Measurements from ENCODE around the gene NKIRAS2.

Gene NKIRAS2

DNA sequence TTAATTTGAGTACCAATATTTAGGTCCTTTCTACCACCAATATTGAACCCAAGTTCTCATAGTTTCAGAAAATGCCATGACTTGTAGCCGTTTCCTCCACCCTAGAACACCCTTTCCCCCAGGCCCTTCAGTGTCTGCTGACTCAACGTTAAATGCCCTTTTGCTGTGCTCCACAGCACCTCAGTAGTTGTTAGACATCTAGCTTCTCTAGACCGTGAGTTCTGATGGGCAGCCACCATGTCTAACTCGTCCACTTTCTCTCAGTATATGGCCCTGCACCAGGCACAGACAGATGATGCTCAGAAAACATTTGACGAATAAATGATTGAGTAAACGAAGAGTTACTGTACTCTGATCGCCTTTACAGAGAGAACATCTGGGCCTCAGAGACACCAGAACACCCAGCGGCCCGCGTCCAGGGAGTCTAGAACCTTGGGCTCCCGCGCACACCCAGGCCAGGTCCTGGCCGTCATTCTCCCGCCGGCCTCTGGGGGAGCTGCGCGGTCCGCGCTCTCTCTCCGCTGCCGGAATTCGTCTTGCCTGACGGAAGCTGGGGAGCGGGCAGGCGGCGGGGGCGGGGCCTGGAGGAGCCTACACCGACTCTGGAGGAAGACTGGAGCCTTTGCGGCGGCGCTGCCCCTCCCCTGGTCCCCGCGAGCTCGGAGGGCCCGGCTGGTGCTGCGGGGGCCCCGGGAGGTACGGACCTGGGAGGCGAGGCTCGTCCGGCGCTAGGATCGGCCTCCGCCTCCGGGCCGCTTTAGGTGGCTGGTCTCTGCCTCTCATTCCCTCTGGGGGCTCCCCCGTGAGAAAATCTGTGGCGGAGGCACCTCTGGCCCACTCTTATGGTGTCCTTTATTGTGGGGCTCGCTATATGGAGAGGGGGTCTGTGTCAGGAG, at the start of gene NKIRAS2:
Gene NKIRAS2, plus strand, starts transcription at position 582 of the 896 bp plus-strand sequence. CDS start 1,488 bp downstream, outside the sequence.
- DNase-seq: peak; percentile 85

DNA sequence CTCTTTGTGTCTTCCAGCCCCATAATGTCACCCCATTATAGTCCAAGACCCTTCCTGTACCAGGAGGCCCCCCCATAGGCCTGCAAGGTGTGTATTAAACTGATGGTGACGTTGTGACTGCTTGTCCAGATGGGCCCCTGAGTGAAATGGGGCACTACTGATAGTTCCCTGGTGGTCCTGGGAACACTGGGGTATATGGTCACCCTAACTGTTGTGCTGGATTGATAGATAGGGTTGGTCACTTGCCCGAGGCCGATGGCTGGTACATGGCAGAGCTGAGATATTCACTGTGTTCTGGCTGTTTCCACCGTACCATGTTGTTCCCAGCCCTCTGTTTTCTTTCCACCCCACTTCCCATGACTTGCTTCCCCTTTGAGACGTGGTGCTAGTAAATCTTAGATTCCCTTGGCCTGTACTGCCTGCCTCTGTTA, 49.0 kb upstream of the NKIRAS2 start:
- no peak for DNase-seq

DNA sequence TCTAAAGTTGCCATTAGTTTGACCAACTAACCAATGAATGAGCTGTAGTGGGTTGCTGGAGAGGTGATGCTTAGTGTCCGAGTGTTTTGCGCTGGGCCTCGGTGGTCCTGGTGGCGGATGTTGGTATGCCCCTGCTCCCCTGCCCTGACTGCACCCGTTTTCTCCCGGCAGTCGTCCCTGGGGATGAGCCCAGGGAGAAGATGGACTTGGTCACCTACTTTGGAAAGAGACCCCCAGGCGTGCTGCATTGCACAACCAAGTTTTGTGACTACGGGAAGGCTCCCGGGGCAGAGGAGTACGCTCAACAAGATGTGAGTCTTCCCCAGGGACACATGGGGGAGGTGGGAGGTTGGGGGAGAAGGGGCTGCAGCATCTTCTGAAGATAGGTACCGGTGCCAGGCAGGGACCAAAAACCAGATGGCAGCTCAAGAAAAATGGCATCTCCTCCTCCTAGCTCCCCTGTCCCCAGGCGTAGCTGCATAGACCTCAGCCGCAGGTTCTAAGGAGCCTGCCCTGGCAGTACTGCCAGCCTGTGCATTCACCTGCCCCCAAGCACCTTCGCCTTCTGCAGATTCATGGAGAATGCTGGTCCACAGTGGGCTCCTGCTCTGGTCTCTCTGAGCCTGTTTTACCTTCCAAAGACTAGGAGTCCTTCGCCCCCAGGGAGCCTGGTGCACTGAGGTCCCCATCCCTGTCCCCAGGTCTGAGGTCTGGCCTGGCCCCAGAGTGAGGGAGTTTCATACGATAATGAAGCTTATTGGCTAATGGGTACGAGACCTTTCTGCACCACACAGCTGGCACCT, 48.0 kb upstream of the NKIRAS2 start:
- DNase-seq: no peak

DNA sequence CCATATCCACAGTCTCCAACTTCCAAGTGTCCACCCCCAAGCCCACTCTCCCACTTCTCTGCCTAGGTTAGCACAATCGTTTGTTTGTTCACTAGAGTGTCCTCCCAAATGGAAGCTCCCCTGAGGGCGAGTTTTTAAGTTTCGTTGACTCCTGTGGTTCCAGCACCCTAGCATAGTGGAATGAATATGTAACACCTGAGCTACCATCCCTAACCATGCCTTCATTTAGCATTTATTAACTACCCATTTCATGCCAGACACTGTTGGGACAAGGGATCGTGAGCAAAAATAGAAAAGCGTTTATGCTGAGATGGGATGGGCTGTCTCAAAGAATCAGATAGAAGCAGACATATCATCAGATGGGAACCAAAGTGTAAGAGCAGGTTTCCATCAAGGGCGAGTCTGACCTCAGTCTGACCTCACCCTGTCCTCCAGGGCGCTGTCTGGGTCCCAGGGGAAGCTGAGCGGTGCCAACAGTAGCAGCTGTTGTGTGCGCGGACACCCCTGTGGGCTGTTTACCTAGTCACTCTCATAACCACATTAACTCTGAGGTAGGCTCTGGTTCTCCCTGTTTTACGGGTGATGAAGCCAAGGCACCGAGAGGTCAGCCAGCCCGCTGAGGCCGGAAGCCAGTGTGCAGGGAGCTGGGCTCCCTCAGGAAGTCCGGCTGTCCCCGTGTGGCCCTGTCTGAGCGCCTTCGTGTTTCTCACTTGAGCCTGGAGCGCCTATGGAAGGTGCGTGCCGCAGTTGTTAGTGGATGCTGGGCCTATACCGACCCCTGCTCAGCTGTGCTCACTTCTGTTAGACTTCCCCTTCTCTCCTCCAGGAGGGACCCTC, 47.1 kb upstream of the NKIRAS2 start:
- no peak for DNase-seq

DNA sequence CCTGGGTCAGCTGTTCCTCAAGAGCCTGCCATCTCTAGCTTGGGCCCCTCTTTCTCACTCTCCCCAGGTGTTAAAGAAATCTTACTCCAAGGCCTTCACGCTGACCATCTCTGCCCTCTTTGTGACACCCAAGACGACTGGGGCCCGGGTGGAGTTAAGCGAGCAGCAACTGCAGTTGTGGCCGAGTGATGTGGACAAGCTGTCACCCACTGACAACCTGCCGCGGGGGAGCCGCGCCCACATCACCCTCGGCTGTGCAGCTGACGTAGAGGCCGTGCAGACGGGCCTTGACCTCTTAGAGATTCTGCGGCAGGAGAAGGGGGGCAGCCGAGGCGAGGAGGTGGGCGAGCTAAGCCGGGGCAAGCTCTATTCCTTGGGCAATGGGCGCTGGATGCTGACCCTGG, 46.5 kb upstream of the NKIRAS2 start:
- DNase-seq: no peak

DNA sequence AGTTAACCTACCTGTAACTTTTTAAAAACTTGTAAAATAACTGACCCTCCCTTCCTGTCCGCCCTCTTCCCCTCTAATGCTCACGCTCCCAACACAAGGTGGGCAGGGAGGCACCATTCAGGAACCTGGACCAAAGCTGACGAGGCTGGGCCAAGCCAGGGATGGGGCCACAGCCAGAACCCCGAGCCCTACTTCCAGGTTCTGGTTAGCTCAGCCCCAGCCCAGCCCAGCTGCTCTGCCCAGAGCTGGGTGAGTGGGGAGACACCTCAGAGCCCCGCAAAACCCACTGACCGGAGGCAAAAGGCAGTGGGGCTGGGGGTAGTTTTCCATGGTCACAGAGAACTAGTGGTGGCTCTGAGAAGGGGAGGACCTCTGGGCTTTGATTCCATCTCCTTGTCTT, 45.9 kb upstream of the NKIRAS2 start:
- DNase-seq: no peak

DNA sequence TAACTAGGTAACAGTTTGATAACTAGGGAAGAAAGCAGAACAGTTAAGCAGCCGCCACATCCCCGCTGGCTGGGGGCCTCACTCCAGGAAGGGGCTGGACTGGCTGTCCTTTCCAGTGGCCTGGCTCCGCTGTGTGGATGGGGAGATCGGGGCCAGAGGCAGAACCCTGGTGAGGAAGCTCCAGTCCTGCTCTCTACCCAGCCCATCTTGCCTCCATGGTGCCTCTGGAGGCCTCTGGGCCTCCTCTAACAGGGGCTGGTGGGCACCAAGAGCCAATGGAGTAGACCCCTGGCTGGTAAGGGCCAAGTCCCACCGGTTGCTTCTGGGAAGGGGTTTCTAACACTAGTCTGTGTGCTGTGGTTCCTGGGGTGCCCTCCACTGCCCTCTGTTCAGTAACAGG, 45.2 kb upstream of the NKIRAS2 start:
- DNase-seq: no peak

DNA sequence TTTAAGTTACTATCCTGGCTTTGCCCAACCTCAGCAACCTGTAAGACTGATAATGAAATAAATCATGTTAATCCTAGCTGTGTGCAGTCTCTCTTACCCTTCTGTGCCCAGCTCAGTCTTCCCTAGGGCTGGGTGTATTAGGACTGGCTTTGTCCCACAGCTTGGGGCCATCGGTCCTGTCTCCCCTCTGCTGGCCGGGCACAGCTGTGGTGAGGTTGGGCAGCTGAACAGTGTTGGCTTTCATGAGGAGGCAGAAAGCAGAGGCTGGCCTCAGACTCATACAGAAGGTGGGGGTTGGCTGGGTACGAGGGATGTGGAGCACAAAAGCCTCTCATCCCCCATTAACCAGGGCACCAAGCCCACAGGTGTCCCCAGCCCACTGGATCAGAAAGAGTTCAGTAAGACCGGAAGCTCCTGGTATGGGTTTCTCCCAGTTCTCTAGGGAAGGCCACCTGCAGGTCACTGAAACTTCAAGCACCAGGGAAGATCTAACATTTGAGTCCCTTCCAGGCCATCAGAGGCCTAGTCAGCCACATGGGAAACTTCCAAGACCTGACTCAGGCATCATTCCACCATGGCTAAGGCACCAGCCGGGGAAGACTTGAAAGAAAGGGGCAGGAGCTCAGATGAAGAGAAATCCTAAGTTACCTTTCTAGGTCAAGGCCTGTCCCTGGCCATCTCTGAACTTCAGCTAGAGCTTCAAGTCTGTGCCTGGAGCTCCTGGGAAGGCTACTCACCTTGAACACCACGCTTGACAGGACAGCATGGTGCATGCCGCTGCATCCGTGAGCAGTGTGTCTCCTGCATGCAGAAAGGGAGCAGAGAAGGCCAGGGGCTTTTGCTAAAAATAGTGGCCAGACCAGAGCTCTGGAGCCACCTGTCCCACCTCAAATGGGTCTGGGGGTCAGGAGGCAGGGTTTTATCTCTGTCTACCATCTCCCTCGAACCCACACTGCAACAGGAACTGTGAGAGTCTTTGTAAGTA, 44.5 kb upstream of the NKIRAS2 start:
- no peak for DNase-seq

DNA sequence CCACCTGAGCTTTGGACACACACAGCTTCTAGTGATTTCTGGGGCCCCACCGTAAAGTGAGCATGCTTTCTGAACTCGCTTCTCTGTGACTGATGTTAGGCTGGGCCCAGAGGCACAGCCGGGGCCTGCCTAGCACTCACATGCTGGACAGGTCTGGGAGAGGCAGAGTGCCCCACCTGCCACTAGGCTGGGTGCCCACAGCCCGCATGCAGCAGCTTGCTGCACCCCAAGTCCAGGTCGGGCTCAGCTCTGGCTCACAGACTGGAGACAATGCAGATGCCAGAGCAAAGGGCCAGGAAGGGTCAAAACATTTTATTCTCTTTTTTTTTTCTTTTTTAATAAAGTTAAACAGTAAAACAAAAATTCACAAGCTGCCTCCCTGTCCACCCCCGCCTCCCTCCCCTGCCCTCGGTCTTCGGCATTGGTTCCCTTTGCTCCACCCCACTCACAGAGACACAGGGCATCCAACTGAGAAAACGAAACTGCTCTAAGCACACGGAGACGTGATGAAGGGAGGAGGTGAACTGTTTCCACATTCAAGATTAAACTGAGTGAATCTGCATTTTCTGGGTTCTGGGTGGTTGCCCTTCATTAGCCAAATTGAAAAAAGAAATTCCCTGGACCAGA, 43.6 kb upstream of the NKIRAS2 start:
- no peak for DNase-seq

DNA sequence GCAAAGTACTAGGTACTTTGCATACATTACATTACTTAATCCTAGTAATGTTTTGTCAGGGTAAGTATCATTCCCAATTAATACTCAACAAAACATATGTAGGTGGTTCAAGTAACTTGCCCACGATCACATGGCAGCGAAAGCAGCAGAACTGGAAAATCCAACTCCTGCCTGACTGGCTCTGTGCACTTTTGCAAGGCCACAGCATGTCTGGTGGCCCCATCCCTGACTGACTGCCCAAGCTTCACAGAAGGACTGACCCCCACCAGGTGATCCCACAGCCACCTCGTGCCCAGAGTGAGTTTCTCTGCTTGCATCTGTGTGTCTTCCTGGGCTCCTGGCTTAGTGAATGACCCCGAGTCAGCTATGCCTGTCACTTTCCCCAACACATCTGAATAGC, 41.9 kb upstream of the NKIRAS2 start:
- DNase-seq: no peak

DNA sequence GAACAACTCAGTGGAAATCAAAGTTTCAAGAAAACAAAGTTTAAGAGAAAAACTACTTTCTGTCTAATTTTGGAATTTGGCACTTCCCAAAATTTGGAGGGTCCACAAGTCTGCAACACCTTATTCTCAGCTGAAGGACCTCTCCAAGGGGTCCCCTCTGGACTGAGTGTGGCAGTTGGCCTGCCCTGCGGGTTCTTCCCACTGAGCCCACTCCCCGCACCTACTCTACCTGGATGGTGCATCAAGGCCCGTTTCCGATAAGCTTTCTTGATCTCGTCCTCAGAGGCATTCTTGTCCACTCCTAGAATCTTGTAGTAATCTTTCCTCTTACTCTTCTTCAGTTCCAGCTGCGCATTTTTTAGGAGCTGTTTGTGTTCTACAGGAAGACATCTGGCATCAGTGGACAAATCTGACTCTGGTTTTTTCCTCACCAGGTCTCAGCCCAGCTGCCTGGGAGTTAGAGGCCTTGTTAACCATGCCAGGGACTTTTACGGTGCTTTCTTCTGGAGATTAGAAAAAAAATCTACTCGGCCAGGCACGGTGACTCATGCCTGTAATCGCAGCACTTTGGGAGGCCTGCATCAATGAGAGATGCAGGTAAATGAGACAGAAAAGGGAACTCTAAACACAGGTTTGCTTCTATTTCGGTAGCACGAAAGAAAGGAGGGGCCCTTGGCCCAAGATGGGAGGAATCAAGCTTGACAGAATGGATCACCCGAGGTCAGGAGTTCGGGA, 37.7 kb upstream of the NKIRAS2 start:
- DNase-seq: peak; percentile 30

DNA sequence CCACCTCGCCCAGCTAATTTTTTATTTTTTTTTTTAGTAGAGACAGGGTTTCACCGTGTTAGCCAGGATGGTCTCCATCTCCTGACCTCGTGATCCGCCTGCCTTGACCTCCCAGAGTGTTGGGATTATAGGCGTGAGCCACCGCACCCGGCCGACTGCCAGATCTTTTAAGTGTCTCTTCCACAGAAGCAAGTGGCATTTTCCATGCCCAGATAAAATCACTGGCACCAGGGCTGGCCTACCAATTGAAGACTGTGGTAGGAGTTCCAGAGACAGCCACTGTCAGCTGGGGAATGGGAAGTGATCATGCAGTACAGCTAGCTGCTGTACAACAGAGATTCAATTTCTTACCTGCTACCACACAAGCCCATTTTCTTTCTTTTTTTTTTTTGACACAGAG, 35.4 kb upstream of the NKIRAS2 start:
- DNase-seq: no peak

DNA sequence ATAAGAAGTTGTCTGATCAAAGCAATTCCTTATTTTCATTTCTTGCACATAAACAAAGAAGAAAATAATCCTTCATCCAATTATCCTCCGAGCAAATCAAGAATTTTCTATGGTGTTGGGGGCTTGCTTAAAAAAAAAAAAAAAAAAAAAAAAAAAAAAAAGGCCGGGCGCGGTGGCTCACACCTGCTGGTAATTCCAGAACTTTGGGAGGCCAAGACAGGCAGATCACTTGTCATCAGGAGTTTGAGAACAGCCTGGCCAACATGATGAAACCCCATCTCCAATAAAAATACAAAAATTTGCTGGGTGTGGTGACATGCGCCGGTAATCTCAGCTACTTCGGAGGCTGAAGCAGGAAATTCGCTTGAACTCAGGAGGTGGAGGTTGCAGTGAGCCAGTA, 34.0 kb upstream of the NKIRAS2 start:
- no peak for DNase-seq

DNA sequence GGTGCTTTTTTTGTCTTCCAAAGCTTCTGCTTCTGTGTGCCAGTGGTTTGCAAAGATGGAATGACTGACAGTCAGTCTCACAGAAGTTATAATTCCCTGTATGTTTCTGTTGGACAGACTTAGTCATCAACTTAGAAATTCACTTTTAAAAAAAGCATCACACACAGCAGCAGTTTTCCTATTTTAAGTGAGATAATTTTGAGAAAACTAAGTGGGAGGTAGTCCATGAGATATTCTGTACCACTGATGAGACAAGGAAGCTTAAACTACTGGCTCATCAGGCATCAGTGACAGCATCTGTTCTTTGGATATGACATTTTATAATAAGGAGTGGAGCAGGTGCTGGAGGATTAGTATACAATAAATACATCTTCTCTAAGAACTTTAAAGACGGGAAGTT, 33.3 kb upstream of the NKIRAS2 start:
- DNase-seq: no peak

DNA sequence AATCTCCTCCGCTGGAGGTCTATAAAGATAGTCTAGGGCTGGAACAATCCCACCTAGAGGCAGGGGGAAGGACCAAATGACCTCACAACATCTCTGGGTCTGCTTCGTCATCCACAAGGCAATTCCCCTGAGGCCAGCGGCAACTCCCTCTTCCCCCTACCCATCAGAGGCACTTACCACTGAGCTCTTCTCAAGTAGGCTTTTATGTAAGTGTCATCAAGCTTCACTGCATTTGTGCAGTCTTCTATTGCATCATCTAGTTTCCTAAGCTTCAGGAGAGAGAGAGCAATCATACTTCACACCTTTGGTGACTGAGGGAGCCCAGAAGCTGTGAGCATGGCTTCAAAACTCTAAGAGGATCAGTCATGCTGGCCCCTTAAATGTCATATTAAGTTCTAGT, 32.2 kb upstream of the NKIRAS2 start:
- DNase-seq: no peak

DNA sequence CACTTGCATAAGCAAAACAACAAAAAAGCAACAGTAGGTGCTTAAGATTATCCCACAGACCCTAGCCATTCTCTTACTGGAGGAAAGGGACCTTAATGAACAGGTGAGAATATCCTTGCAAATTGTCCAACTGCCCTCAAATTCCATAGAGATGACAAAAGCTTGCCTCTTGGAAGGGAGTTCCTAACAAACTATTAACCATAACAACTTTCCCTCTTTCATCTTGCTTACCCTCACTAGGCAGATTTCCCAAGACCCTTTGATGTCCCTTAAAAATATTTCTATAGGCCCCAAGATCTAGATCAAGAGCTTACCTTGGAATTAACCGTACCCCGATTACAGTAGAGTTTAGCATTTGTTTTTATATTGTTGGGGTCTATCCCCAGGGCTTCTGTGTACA, 31.5 kb upstream of the NKIRAS2 start:
- no peak for DNase-seq

DNA sequence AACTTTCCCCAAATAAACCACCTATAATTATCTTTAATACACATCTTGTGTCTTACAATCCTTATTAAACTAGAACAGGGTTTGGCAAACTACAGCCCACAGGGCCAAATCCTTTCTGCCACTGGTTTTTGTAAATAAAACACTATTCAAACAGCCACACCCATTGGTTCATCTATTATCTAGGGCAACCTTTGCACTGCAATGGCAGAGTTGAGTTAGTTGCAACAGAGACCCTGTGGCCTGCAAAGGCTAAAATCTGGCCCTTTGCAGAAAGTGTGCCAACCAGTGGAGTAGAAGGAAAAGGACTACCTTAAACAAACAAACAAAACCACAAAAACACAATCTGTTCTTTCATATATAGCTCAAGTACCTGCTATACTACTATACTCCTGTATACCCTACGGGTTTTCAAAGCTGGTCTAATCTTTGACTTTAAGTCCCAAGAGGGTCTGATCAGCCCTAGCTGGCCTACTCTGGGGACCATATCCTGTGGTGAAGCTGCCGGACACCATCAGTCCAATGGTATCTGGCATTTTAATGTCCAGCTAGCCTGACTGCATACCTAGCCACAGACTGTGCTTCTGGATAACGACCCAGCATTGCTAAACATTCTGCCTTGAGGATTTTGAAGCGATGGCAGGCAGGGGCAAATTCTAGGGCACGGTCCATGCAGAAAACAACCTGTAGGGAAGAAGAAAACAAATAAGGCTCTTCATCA, 30.0 kb upstream of the NKIRAS2 start:
- DNase-seq: no peak

DNA sequence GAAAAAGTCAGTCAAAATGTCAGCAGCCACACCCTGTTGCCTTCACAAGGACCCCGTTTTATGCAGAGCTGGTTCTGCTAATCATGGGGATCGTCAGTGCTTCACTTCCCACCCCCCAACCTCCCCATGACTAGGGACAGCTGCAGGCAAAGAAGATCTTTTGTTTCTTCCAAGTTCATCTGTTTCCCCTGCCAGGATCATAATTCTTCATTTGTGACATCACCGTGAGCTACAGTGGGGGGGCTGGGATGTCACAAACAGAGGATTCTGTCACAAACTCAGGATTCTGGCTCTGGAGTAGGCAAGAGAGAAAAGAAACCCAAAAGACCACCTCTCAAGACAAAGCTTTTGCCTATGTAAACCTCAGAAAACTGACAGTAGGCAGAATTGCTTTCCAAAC, 27.3 kb upstream of the NKIRAS2 start:
- DNase-seq: no peak

DNA sequence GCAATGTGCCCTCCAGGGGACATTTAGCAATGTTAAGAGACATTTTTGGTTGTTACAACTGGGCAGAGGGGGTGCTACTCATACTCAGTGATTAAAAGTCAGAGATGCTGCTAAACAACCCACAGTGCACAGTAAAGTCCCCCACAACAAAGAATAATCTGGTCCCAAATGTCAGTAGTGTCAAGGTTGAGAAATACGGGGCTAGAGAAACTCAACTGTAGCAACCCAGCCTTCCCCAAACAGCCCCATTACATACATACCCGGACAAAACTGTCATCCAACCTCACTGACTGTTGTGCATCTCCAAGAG, 23.1 kb upstream of the NKIRAS2 start:
- no peak for DNase-seq

DNA sequence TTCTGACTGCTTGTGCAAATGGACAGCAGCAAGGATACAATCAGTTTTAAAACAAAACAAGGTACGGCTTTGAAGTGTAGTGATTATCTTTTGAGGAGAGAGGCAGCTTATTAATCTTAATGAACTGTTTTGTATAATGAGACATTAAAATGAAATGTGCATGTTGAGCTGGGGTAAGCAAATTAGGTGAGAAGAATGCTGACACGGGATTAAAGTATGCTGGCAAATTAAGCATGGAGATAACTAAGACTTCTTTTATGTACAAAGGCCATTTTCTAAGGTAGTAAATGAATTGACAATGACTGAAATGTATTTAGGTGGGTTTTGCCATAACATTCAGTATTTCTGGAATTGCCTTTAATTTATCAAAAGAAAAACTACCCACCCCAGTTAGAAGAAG, 21.4 kb upstream of the NKIRAS2 start:
- no peak for DNase-seq
